ENCODE results near the gene ZFYVE28.

DNA sequence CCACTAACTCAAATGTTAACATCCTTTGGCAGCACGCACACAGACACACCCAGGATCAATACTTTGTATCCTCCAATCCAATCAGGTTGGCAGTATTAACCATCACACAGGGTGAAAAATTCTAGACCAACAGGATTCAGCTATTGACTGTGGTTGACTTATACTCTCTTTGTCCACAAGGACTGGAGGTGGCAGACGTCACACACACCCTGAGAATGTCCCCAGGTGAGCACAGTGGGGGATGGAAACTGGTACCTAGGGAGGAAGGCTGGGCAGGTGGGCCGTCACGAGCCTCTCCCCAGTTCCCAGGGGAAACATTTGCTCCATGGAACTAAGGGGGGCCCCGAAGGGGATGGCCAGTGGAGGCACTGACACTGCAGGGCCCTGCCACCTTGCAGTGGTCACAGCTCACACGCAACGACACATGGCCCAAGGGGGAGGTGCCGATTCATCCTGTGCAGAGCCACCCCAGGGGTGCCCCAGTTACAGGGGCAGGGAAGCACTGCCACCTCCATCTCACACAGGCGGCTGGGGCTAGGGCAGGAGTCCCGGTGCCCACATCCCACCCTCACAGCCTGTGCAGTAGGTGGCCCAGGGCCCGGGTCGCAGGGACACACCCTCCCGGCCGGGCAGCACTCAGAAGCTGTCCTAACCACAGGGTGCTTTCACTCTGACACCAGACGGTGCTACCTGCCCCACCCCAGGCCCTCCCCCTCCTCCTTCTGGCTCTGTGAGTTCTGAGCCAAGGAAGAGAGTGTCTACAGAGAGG lies 17.4 kb downstream of the ZFYVE28 start:
- TF ChIP-seq POLR2AphosphoS5 (IDR thresholded peaks at IDR 0.05; ENCODE audit: low read depth, low read length) (no peak), REST (IDR thresholded peaks at IDR 0.05; ENCODE audit: insufficient read depth in 1 of 2, low read depth in 2 of 2, low read length in 2 of 2) (no peak), SIN3A (IDR thresholded peaks at IDR 0.05; ENCODE audit: borderline replicate concordance, insufficient read depth, low read length) (no peak), TAF1 (IDR thresholded peaks at IDR 0.05; ENCODE audit: borderline replicate concordance, insufficient read depth, low read length) (no peak)
